Stimulated activated CD8-positive, alpha-beta memory T cell treated with anti-CD3 and anti-CD28 coated beads, Interleukin-7, amount 100 ng/mL, for 48 hours (primary cell): Measurements from ENCODE around the gene EHMT1.
"Not testable (repeated sequence)": the region's sequence is repeated elsewhere in the genome, so short reads cannot be mapped to it uniquely, and the experiment has no call there.

Experiments used
- DNase-seq, 2 donors: peaks; one replicate each; pipeline ENCODE4 v3.0.0-alpha.2; 2020; ENCODE audit warnings: low read depth in 1 of 2; ENCODE audit errors: extremely low read depth in 1 of 2

The EHMT1 gene

DNA sequence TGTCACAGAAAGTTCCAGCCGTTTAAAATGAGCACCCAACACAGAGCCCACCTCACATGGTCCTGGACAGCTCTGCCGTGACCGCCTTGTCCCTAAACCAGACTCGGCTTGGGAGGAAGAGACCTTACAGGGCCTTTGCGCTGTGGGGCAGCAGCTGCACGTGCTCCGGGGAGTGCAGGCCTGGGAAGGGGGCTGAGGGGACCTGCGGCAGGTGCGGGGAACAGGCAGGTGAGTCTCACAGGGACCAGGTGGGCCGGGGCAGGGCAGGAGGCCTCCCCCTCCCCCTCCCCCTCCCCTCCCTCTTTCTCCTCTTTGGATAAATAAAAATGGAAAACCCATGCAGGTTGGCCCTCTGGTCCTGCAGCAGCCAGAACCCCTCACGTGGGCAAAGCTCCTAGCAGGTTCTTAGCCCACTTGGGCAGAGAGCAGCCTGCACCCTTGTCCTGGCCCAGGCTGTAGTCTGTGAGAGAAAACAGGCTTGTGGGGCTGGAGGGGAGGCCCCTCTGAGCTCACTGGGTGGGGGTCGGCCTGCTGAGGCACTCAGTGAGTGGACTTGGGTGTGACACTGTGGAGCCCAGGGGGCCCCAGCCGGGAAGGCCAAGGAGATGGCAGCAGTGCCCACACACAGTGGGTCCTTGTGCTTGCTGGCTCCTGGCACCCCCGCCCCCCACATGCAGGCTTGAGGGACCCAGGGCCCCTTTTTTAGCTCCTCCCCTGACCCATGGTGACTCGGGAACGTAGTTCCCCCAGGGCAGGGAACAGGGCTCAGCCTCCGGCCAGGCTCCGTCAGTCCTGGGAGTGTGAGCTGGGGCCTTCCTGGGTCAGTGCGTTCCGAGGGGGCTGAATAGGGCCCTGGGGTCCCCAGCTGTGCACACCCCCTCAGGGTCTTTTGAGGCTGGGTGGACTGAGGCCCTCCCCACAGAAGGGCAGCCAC, 218.8 kb downstream of the EHMT1 start:
- DNase-seq = no peak

DNA sequence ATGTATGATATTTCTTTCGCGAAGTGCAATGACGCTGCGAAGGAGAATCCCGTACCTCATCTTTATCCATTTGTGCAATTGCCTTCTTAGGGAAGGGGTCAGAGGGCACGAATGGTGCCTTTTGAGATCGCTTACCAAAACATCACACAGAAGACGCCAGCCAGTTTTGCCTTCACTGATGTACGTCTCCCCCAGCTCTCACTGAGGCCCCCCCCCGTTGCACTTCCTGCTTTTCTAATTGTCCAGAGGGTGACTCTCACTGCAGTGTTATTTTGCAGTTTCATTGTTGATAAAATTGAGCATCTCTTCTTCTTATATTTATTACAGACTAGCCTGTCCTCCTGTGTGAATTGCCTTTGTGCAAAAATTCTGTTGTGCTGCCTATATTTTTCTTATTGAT, 219.8 kb downstream of the EHMT1 start:
- DNase-seq = no peak

DNA sequence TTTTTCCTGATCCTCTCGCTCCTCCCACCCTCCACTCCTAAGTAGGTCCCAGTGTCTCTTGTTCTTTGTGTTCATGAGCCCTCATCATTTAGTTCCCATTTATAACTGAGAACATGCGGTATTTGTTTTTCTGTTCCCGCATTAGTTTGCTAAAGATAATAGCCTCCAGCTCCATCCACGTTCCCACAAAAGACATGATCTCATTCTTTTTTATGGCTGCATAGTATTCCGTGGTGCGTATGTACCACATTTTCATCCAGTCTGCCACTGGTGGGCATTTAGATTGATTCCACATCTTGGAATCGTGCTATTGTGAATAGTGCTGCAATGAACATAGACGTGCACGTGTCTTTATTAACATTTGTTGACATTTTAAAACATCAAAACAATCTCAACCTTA, 224.6 kb downstream of the EHMT1 start:
- no peak for DNase-seq

DNA sequence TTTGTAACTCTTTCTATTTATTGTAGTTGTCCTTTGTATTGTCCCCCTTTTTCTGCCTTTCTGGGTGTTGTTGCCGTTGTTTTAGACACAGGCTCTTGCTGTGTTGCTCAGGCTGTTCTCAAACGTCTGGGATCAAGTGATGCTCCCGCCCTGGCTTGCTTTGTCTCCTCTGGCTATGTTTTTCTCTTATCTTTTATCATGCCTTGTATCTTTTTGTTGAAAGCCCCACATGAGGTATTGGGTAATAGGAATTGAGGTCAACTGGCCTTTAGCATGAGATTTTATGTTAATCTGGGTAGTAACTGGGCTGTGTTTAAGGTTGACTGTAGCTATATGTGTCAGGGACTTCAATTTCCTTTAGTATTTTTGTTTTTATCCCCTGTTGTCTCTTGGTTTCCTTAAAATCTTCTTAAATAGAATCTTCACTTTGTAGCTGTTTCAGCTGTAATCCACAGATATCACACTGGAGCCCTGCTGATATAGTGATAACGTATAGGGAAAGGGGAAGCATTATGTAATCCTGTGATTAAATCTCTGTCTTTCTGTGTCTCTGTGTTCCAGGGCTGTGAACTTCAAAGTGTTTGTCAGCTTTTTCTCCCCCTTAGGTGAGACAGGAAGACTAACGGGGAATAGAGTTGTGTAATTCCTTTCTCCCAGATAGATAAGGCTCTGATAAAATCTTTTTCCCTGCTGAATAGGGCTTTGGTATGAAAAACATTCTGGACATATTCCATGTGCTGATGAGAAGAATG, 232.9 kb downstream of the EHMT1 start:
- no peak for DNase-seq

DNA sequence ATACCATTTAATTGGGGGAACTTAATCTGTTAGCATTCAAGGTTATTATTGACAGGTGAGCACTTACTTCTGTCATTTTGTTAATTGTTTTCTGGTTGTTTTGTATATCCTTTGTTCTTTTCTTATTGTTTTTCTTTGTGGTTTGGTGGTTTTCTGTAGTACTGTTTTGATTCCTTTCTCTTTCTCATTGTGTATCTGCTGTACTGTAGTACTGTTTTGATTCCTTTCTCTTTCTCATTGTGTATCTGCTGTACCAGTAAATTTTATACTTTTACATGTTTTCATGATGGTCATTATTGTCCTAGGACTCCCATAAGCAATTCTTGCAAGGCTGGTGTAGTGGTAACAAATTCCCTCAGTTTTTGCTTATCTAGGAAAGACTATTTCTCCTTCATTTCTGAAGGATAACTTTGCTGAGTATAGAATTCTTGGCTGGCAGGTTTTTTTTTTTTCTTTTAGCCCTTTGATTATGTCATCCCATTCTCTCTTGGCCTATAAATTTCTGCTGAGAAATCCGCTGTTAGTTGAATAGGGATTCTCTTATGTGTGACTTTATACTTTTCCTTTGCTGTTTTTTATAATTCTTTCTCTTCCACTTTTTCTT, 234.7 kb downstream of the EHMT1 start:
- no peak for DNase-seq

DNA sequence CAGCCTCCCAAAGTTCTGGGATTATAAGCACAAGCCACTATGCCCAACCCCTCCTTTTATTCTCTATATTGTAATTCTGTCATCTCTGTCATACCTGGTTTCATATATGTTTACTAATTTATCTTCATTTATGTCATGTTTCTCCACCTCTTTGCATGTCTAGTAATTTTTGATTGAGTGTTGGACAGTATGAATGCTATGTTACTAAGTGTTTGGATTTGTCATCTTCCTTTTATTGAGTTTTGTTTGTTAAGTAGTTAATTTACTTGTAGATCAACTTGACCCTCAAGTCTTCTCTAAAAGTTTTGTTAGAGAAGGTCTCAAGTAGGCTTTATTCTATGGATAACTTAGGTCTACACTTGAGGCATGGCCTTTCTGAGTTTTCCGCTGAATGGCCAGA, 241.6 kb downstream of the EHMT1 start:
- DNase-seq = no peak

DNA sequence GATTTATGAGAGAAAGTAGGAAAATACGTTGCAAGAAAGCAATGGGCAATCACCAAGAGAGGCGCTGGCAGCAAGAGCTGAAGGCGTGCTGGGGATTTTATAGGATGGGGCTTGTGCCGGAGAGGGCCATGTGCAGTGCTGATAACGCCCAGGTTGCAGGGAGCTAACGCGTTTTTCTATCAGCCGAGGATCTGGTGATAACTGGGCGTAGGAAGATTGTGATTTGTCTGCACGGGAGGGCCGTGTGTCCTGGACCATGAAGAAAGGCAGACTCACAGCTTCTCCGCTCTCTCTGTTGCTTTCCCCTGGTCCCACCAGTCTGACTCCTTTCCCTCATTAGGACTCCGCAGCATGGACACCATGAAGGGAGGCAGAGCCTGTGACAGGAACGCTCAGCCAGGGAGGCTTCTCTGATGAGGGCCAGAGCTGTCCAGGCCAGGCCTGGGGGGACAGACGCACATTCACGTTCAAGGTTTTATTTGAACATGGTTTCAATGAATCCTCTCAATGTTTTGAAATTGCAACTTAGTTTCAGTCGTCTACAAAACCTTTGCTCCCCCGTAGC, 246.9 kb downstream of the EHMT1 start:
- DNase-seq = no peak

DNA sequence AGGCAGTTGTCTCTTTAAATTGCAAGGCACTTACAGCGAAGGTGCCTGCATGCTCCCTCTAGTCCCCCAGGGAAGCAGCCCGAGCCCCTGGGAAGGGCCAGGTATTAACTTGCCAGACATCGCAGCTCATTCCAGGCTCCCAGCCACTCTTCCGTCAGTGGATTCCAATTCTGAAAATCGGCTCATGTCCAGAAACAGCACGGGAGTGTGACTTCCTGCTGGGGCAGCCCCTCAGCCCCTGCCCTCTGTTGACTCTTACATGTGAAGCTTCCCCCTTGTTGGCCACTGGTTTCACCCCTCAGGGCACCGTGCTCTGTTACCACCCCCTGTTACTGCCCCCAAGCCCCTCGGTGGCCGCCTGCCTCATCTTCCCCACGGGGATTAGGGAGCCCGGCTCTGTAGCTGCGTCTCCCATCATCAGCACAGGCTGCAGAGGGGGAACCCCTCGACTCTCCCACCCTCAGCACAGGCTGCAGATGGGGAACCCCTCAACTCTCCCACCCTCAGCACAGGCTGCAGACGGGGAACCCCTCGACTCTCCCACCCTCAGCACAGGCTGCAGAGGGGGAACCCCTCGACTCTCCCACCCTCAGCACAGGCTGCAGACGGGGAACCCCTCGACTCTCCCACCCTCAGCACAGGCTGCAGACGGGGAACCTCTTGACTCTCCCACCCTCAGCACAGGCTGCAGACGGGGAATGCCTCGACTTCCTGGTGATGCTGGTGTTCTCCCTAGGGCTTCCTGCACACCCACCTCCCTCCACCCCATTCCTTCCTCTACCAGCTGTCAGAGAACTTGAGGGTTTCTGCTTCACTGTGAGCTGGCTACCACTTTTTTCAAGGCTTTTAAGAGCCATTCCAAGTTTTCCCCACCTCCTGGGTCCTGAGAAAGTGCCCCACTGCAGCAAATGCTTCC, 247.7 kb downstream of the EHMT1 start:
- DNase-seq = no peak

DNA sequence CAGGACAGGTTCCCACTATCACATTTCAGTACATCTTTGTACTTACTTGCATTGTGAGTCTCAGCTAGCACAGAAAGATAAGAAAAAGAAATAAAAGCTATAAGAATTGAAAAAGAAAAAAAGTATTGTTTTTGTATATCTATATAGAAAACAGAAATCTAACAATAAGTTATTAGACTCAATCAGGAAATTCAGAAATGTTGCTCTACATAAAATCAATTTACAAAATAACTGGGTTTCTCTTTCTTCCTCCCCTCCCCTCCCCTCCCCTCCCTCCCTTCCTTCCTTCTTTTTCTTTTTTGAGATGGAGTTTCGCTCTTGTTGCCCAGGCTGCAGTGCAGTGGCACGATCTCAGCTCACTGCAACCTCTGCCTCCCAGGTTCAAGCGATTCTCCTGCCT, 251.6 kb downstream of the EHMT1 start:
- DNase-seq = no peak

DNA sequence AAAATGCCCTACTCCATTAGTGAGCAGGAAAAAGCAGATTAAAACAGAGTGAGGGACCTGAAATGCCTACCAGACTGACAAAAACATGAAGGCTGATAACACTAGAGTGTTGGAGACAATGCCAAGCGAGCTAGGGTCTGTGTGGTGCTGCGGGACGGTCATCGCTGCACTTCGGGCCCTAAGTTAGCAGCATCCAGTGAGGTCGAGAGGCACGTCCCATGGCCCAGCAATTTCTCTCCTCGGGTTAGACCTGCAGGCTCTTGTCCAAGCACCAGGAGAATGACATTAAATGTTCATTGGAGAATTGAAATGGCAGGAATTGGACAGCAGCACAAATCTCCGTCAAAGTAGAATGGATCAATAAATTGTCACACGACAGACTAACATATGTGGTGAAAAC, 253.5 kb downstream of the EHMT1 start:
- DNase-seq = no peak

DNA sequence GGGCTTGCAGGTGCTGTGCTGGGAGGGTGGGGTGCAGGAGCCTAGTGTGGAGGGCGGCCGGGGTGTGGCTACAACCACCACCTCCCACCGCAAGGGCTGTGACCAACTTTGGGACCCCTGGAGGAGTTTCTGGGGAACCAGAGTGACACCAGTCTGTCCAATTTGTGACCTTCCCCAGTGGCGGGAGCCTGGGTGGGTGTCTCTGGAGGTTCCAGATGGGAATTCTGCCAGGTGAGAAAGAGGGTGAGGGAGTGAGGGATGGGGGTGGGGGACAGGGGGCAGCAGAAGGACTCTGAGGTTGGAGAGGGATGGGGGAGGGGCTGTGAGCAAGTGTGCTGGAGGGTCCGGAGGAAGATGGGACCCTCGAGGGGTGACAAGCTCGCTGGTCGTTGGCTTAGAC, 254.6 kb downstream of the EHMT1 start:
- no peak for DNase-seq

DNA sequence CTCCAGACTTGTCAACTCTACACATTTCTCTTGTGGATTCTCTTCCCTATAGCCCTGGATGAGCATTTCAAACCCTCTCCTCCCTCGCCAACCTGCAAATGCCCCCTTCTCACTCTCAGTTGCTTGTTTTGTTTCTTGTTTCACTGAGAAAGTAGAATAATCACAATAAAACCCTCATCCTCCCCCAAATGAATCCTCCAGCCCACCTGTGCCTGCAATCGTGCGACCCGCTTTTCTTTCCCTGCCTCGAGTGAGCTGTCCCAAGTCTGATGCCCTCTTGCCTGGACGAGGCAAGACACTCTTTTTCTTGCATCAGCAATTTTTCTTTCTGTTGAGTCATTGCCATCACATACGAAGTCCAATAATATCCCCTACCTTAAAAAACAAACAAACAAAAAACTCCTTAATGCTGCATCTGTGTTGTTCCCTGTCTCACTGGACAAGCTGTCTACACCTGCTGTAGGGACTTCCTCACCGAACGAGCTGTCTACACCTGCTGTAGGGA, 255.1 kb downstream of the EHMT1 start:
- no peak for DNase-seq

DNA sequence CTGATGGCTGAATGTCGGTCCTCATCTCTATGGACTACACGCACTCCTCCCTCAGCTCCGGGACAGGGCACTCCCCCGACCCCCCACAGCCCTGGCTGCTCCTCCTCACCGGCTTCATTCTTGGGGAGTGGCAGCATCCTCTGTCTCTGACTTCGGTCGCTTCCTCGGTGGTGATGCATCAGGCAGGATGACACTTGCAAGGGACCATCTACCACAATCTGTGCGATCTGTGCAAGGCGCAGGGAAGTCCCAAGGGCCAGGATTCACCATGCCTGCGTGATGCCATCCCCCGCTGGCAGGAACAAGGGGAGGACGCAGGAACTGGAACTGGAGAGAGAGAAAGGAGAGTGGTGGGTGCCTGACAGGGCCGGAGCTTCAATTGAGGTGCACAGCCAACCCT, 256.5 kb downstream of the EHMT1 start:
- no peak for DNase-seq

DNA sequence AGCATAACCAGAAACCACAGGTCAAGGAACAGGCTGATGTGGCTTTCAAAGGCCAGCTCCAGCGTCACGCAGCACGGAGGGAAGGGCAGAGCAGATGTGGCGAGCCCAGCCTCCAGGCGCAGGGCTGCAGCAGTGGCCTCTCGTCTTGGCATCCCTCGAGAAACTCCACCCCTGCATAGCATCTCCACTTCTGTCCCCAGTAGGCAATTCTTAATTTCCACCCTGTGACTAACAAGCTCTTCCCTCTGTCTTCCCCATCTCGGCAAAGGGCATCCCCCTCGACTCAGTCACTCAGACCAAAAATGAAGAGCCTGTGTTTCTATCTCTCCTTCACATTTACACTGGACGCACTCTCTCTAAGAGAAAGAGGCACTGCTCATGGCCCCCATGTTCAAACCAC, 257.0 kb downstream of the EHMT1 start:
- no peak for DNase-seq

DNA sequence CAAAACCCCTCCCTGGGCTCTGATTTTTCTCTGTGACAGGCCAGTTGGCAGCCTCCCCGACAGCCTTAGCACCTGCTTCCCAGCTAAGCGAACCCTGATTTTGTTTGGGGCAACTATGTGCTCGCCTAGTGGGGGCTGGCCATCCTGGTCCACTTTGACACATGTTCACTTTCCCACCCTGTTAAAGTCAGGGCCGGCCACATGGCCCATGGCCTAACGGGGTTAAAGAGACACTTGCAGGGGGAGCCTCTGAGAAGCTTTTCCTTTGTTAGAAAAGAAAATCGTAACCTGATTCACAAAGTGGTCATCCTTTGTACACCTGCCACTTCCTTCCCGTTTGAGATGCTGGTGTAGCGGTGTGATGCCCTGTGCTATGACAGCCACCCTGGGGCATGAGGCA, 257.5 kb downstream of the EHMT1 start:
- no peak for DNase-seq

DNA sequence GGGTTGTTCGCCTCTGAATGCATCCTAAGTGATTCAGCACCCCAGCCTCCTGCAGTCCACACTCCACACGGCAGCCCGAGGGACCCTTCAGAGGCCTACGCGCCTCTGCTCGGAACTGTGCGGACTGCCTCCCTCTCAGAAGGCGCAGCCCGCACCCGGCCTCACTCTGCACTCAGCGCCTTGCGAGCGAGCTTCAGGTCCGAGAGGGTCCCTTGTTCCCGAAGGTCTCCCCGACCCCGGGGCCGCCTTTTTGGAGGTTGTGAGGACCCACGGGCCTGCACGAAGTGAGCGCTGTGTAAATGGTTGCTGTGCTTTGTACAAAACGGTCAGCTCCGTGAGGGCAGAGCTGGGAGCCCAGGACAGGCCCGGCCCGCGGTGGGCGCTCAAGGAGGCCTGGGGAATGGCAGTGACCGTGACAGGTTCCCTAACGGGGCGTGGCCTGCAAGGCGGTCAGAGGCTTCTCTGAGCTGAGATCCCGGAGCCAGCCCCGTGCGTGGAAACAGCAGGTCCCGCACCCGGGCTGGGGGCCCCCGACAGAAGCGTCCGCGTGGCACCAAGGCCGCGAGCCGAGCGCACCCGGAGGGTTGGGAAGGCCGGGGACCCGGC, 258.1 kb downstream of the EHMT1 start:
- DNase-seq = no peak

DNA sequence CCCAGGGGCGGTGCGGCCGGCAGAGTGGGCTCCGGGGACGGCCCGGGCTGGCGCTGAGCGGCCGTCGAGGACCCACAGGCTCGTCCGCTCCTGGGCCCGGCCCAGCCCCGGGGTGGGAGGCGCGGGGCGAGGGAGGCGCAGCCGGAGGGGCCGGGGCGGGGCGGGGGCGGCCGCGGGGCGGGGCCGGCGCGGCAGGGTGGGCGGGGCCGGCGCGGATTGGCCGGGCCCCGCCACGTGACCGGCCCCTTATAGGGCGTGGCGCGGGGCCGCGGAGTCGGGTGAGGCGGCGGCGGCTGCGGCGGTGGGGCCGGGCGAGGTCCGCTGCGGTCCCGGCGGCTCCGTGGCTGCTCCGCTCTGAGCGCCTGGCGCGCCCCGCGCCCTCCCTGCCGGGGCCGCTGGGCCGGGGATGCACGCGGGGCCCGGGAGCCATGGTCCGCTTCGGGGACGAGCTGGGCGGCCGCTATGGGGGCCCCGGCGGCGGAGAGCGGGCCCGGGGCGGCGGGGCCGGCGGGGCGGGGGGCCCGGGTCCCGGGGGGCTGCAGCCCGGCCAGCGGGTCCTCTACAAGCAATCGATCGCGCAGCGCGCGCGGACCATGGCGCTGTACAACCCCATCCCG, 258.8 kb downstream of the EHMT1 start, which contains the start of gene CACNA1B:
Gene CACNA1B (plus strand): TSS at position 277 of the 617 bp plus-strand sequence. CDS start 152 bp downstream, at position 429.
- DNase-seq = not testable (repeated sequence)

DNA sequence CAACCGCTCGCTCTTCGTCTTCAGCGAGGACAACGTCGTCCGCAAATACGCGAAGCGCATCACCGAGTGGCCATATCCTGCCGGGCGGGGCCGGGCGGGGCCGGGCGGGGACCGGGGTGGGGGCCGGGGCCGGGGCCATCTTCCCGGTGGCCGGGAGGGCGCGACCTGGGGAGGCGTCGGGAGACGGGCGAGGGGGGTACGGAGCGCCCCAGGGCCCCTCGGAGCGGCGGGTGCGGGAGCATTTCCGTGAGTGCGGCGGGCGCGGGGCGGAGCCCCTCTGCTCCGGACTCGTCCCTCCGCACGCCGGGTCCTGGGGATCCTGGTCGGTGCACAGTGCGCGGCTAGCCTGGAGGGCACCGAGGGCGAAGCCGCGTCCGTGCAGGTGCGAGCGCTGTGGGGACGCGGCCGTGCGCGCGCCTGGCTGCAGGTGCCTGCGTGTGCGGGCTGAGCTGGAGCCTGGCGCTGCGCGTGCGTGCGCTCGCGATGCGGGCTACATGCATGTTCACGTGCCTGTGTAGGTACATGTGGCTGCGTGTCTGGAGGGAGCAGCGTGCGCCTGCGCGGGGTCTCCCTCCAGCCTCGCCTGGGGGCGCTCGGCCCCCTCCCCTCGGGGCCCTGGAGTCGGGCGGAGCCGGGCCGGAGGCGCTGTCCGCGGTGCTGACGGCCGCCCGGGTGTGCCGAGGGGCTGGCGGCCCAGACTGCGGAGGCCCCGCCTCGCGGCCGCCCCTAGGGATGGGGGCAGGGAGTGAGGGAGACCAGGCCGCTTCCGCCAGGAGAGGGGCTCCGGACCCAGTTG, 259.5 kb downstream of the EHMT1 start:
- no peak for DNase-seq
